ENCODE measurements around the gene POLD2. TPM values are rescaled to one million over a fixed set of nuclear protein-coding genes. Genes with fewer than 3 reads are reported as not detected.

The POLD2 gene
- total RNA-seq, 4 donors from 2014 or later, result 33.6 to 71.2 (median 55.9) TPM

- DNase-seq (ENCODE audit: extremely low spot score), result no peak
- Histone ChIP-seq H3K36me3 (no peaks in the 10 kb centered on the region), H3K27ac (replicated peaks in 1 of 4) (no peak overlapping the region), H3K9me3 (no peaks in the 10 kb centered on the region), H3K4me1 (no peaks in the 10 kb centered on the region), H3K4me3 (no peak overlapping the region), H3K27me3 (no peaks in the 10 kb centered on the region)
- intact Hi-C loops (cut with DNase I), result no loop called here
- TF ChIP-seq CTCF (IDR thresholded peaks at IDR 0.05) (no peak), POLR2AphosphoS5 (IDR thresholded peaks at IDR 0.05) (no peak), POLR2A (IDR thresholded peaks at IDR 0.05; ENCODE audit: low read depth) (no peak), EP300 (IDR thresholded peaks at IDR 0.05) (no peak)
- WGBS, result 74% methylated on average over 7 of the region's 8 CpGs
These were observed 32.1 kb upstream of the POLD2 start for GRCh38 chr7:44155191-44156185.

DNA sequence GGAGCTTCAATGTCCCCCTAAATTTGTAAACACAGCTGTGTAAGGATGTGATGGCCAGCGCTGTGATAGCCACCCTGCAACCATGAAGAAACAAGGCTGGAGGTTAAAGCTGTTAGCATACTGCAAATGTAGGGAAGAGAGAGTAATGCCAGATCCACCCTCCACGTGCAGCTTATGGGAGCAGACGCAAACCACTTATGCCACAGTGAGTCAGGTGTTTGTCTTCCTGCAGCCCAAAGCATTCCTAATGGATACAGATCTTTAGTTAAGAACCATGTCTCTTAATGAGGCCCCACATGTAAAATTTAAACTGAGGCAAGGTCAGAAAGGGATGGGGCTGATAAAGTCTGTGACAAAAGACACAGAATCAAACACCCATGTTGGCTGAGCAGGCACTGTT, 31.4 kb upstream of the POLD2 start:
- H3K4me3 ChIP-seq, result no peak overlapping the region
- H3K4me1 ChIP-seq, result no peaks in the 10 kb centered on the region
- H3K27ac ChIP-seq (replicated peaks in 1 of 4), result no peak overlapping the region
- 74% methylated on average over 3 of the region's 3 CpGs for WGBS
- intact Hi-C loops (cut with DNase I), result no loop called here
- no peak for TF ChIP-seq CTCF (IDR thresholded peaks at IDR 0.05)
- no peak for DNase-seq (ENCODE audit: extremely low spot score)
- no peaks in the 10 kb centered on the region for H3K27me3 ChIP-seq
- H3K36me3 ChIP-seq, result no peaks in the 10 kb centered on the region
- H3K9me3 ChIP-seq, result no peaks in the 10 kb centered on the region

DNA sequence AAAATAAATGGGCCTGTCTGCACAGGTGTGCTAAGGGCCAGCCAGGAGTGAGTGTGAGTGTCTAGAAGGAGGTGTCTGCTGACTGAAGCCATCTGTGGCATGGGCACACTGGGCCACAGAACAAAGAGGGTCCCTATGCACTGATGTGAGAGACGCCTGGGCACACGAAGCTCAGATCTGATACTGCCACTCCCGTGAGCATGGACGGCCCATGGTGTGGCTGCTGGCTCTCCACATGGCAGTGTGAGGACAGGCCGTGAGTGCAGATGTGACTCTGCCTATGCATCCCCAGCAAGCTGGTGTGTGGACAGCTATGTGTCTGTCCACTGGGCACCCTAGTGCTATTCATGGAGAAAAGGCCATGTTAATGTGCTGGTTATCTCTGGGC, 30.6 kb upstream of the POLD2 start:
- DNase-seq (ENCODE audit: extremely low spot score), result no peak
- intact Hi-C loops (cut with DNase I), result no loop called here
- Histone ChIP-seq H3K36me3 (no peaks in the 10 kb centered on the region), H3K27ac (replicated peaks in 1 of 4) (no peak overlapping the region), H3K4me3 (no peak overlapping the region), H3K27me3 (no peaks in the 10 kb centered on the region), H3K9me3 (no peaks in the 10 kb centered on the region), H3K4me1 (no peaks in the 10 kb centered on the region)
- no peak for TF ChIP-seq POLR2AphosphoS5 (IDR thresholded peaks at IDR 0.05)
- no peak for TF ChIP-seq CTCF (IDR thresholded peaks at IDR 0.05)
- TF ChIP-seq POLR2A (IDR thresholded peaks at IDR 0.05; ENCODE audit: low read depth), result no peak
- TF ChIP-seq EP300 (IDR thresholded peaks at IDR 0.05), result no peak
- WGBS, result 90% methylated on average over 5 of the region's 5 CpGs

DNA sequence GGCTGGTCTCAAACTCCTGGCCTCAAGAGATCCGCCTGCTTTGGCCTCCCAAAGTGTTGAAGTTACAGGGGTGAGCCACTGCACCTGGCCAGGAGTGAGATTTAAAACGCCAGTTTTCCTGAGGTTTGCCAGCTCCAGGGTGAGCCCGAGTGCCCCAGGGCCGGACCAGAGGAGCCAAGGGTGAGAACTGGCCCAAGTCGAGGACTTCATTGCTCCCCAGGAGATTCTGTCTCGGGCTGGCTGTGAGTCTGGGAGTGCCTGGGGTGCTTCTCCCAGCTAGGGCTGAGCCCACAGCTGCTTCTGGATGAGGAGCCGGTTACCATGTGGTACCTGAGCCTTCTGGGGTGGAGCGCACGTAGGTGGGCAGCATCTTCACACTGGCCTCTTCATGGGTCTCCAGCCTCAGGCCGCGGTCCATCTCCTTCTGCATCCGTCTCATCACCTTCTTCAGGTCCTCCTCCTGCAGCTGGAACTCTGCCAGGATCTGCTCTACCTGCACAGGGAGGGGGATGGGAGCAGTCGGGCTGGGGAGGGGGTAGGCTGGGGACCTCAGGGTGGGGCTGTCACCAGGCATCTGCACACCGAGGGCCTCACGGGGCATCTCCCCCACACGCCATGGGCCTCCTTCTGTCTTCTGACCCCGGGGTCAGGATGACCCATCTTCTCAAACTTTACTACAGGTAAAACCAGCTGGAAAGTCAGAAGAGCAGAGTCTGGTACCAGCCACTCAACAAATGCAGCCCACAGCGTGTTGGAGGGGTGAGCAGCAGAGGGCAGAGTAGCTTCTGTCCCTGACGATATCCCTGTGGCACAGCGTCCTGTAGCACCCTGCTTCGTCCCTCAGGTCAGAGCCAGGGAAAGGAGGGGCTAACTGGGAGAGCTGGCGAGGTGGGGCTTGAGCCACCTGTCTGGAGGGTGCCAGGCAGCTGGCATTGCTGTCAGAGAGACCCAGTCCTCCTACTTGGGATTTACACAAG, 29.9 kb upstream of the POLD2 start:
- DNase-seq (ENCODE audit: extremely low spot score), result no peak
- H3K4me1 ChIP-seq, result no peaks in the 10 kb centered on the region
- WGBS, result 88% methylated on average over 15 of the region's 22 CpGs
- H3K27me3 ChIP-seq, result no peaks in the 10 kb centered on the region
- no peak overlapping the region for H3K4me3 ChIP-seq
- TF ChIP-seq POLR2A (IDR thresholded peaks at IDR 0.05; ENCODE audit: low read depth) (no peak), POLR2AphosphoS5 (IDR thresholded peaks at IDR 0.05) (no peak), CTCF (IDR thresholded peaks at IDR 0.05) (no peak), EP300 (IDR thresholded peaks at IDR 0.05) (no peak)
- H3K36me3 ChIP-seq, result no peaks in the 10 kb centered on the region
- H3K27ac ChIP-seq (replicated peaks in 1 of 4), result no peak overlapping the region
- intact Hi-C loops (cut with DNase I), result no loop called here
- no peaks in the 10 kb centered on the region for H3K9me3 ChIP-seq
